Left kidney (tissue), 2 donors: ENCODE results near the gene NCOA6. TPM values are rescaled to one million over a fixed set of nuclear protein-coding genes. Genes with fewer than 3 reads are reported as not detected.

Experiments used
- DNase-seq: peaks from one replicate; pipeline ENCODE4 v3.0.0-alpha.2; 2013
- polyA plus RNA-seq: library from polyadenylated mRNA; unstranded; fragments of 120-200 nt; gene quantifications from one replicate; pipeline ENCODE4 v1.2.1, GENCODE V29; 2013; ENCODE audit not compliant: insufficient read length

NCOA6 gene
- polyA plus RNA-seq, 1 donor = 61.6 TPM

DNA sequence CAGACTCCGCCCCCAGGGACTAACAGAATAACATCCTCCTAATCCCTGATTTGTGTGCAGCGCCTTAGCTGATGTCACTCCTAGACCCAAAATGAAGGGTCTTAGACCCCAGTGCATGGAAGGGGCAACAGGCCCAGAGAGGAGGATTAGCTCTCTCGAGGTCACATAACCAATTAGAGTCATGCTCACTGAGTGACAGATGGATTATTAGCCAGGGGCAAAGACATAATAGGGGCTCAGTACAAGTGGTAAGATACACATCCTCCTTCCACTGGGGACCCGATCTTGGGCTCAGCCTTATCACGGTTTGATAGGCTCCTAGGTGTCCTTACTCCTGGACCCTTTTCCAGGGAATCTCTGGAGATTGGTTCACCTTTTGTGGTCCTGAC is 120.4 kb downstream of the NCOA6 start:
- DNase-seq = no peak

DNA sequence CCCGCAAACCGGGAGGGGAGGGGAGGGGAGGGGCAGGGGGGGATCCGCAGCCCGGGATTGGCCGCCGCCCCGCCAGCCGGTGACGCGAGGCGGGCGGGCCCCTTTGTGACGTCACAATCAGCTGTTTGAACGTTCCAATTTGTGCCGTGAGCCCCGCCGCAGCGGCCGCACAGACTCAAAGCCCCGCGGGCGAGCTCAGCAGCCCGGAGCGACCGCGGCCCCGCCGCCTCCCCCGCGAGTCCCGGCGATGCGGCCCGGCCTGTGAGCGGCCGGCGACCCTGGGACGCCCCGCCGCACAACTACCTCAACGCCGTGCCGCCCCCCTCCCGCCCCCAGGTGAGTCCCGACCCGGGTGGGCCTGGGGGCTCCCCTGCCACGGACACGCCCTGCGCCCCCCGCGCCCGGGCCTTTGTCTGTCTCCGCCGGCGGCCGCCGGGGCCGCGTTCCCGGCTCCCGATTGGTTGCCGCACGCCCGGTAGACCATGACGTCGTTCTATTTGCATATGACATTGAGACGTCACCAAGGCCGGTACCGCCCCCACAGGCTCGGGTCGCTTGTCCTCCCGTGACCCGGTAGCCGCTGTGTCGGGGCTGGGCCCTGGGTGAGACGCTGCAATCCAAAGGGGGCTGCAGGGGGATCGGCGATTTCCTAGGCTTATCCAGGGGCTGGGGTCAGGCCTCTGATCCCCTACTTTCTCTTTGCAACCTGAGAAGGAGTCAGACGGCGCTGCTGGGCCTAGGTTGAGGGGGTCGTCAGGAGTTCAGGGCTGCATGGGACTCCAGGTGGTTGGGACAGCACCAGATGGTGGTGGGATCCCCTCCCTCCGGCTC is 121.1 kb downstream of the NCOA6 start, which contains the start of gene TP53INP2:
TSS of gene TP53INP2 (plus strand) at position 168 of the 831 bp plus-strand sequence. CDS start 4,396 bp downstream, outside the sequence.
- peak; percentile 84 for DNase-seq

DNA sequence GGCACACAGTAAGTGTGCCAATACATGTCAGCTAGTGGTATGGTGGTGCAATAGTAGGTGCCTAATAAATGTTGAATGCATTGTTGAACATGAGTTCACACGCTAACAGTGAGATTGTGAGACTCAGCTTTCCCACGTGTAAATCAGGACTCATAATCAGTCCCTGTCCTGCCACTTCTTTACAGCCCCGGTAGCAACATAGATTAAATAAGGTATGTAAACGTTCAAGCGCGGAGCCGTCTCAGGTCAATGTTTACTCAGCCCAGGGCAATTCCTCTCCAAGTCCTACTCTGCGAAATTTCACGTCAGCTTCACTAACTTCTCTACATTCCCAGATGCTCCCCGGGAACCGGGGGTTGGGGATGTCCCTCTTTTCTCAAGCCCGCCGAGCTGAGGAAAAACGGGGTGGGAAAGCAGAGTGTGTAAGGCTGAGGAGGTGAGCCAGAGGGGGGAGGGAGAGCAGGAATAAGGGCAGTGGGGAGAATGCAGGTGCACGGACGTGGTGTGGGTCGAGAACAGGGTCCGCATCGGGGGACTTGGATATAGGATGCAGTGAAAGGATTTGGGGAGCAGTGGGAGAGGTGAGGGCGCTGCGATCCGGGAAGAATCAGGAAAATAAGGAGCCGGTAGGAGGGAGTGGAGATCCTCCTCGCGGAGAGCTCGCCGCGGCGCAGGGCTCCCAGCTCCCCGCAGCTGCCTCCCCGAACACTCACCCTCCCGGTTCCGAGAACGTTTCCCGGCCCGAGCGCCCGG is 121.9 kb downstream of the NCOA6 start:
- peak; percentile 40 for DNase-seq

DNA sequence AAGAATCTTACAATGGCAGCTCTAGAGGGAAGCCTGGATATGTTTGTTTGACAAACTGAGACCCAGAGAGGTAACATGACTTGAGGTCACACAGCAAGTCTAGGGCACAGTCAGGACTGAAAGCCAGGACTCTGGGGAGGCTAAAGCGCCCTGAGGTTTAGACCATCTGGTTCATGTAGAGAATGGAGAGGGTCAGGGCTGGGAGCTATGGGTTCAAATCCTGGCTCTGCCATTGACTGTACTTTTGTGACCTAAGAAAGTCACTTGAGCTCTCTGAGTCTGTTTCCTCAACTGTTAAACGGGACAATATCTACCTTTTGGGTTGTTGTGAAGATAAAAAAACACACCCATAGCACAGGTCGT is 122.4 kb downstream of the NCOA6 start:
- DNase-seq = no peak

DNA sequence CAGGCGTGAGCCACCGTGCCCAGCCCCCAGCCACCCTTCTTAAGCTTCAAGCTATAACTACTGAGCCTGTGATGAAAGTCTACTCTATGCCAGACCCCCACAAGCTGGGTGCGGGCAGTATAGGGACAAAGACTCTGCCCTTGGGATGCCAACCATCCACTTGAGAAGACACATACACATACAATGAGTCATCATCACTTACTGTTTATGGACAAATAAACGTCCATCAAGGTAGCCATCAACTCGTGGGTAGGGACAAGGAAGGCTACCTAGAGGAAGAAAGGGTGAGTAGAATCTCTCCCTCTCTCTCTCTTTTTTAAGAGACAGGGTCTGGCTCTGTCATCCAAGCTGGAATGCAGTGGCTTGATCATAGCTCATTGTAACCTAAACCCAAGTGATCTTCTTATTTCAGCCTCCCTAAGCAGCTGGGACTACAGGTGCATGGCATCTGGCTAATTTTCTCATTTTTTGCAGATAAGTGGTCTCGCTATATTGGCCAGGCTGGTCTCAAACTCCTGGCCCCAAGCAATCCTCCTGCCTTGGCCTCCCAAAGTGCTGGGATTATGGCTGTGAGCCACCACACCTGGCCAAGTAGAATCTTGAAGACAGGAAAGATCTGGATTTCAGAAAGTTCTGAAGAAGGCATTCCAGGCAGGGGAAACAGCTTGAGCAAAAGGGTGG is 123.9 kb downstream of the NCOA6 start:
- DNase-seq = no peak

DNA sequence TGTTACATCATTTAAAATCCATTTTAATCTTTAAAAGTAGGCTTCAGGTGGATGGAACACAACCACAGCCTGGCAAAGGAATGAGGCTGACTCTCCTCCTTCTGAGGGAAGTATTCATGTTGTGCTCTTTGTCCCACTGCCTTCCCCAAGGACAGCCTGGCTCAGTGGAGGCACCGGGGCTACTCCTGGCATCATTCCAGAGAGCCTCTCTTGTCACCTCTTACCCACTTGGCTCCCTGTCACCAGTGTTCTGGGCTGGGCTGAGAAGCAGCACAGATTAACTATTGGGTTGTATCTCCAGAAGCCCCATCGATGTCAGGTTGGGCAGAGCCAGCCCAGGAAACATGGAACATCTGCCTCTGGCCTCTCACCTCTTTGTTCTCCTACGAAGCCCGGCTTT is 132.0 kb downstream of the NCOA6 start:
- DNase-seq = no peak

DNA sequence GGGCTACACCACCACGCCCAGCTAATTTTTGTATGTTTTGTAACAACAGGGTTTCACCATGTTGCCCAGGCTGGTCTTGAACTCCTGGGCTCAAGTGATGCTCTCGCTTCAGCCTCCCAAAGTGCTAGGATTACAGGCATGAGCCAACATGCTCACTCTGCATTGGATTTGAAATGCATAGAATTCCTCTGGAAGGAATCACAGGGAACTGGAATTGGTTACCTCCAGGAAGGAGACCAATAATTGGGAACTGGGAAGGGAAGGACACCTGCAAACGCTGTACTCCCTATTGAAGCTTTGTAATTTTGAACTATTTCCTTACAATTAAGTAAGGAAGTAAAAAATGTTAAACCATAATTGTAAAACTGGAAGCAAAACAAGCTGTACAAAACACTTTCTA is 133.6 kb downstream of the NCOA6 start:
- DNase-seq = no peak

DNA sequence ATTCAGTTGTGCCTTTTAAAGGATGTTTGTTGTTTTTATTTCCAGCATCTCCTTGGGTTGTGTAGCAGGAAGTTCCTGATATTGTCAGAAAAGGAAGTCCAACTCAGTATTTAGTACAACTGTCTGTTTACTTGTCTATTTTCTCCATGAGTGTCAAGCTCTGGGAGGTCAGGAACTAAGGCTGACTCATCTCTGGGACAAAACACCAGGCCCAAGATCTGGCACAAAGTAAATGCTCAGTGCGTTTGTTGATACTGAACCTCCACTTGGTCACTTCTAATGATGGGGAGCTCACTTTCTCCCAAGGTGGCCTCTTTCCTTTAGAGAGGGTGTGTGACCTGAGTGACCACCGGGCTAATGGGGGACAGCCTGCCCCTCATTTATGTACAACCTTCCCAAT is 136.0 kb downstream of the NCOA6 start:
- DNase-seq = no peak

DNA sequence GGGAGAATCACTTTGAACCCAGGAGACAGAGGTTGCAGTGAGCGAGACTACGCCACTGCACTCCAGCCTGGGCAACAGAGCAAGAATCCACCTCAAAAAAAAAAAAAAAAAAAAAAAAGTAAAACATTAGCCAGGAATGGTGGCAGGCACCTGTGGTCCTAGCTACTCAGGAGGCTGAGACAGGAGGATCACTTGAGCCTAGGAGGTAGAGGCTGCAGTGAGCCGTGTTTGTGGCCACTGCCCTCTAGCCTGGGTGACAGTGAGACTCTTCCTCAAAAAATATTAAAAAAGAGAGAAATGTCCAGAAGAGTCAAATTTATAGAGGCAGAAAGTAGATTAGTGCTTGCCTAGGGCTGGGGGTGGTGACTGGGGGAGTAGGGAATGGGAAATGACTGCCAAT is 141.8 kb downstream of the NCOA6 start:
- no peak for DNase-seq

DNA sequence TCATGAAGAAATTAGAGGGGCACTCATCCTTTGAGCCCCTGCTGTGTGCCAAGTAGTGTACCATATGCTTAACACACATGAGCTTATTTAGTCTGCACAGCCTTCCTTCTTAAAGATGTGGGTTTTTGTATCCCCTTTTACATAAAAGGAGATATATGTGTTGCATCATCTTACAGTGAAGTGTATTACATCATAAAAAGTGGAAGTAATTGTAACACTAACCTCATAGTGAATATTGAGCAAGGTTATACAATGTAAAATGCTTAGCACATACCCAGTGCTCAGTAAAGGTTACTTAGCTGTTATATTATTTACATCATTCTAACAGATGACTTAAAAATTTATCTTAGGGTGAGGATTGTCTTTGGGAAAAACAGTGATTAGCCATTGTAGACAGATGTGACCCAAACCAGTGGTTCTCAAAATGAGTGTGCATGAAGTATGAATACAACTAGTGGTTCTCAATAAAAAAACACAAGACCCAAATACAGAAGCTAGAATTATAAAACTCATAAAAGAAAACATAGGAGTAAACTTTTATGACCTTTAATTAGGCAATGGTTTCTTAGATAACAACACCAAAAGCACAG is 144.8 kb downstream of the NCOA6 start:
- DNase-seq = no peak

DNA sequence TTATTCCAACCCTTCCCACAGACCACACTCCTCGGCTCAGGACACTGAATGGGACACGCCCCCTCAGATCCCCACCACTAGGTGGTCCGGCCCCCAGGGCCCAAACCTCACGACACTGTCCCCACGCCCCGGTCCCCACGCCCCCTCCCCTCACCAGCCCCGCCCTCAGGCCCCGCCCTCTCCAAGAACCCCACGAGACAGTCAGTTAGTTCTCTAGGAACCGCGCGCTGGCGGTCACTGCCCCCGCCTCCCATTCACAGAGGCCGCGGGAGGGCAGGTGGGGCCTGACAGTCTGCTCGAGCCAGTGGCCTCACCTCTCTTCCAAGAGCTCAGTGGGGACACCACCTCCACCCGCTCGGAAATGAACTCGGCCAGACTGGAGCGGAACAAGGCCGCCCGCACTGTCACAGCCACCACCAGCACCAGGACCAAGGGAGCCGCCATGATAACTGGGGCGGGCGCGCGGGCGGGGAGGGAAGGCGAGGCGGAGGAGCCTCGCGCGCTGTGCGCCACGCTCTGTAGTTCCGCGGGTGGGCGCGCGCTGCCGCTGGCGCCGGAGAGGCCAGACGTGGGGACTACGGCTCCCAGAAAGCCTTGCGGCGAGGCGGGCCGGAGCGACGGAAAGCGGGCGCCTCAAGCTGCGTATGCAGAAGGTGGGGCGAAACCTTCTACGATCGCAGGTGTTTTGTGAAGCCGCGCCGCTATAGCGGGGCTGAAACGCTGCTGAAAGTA is 148.6 kb downstream of the NCOA6 start, which contains the start of gene PIGU:
TSS of gene PIGU (minus strand) at position 451 of the 732 bp plus-strand sequence. CDS start at position 444, 7 bp downstream.
- DNase-seq = peak; percentile 95

DNA sequence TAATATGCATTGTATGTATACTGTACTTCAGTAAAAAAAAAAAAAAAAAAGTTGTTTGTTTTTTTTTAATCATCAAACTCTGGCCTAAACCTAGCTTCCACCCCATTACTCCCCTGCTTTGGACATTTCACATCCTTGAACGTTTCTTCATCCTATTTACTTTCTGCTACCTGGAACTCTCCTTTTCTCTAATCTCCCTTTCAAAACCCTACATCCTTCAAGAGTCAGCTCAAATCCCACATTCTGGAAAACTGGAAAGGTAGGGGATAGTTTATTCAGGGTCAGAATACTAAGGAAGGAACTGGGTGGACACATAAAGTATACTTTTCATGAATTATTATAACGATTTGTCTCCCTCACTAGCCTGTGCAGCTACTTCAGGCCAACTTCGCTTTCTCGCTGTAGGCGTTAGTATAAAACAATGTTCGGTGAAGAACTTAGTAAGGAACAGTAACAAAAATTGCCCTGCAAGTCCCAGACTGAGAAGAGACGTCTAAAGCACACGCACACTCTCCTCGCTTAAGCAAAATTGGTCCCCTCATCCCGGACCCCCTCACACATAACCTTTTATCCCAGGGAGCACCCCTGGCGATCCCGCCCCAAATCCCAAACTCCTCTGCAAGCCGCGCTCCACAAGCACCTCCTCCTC is 149.3 kb downstream of the NCOA6 start:
- no peak for DNase-seq

DNA sequence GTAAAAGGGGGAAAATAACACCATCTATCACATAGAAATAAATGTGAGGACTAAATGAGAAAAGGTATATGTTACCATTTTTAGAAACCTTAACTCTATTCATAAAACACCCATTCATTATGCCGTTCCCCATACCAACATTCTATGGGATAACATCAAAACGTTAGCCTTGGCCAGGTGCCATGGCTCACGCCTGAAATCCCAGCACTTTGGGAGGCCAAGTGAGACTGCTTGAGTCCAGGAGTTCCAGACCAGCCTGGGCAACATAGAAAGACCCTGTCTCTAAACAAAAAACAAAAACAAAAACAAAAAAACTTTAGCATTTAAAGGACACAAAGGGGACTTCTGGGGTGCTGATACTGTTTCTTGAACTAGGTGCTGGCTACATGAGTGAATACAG is 149.9 kb downstream of the NCOA6 start:
- no peak for DNase-seq

DNA sequence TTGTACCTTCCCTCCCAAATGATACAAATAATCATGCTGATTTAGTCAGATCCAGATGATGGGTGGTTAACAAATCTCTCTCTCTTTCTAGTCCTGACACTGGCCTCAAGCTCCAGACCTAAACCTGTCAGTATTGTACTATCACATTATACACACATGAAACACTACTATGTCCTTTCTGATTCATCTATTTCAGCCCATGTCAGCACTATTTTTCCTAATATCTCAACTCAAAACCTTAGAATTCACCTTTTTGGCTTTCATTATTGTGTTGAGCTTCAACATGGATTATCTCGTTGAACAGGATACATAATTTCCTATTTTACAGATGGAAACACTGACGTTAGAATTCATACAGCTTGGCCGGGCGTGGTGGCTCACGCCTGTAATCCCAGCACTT is 152.0 kb downstream of the NCOA6 start:
- DNase-seq = no peak

DNA sequence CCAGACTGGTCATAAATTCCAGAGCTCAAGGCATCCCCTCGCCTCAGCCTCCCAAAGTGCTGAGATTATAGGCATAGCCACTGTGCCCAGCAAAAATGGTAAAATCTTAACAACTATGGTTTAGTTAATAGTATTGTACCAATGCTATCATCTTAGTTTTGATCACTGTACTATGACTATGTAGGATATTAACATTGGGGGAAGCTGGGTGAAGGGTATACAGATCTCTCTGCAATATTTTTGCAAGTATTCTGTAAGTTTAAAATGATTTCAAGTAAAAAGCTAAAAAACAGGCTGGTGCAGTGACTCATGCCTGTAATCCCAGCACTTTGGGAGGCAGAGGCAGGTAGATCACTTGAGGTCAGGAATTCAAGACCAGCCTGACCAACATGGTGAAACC is 156.4 kb downstream of the NCOA6 start:
- DNase-seq = no peak

Other genes starting within 250 kb of the NCOA6 start
- gene PIGU, start 148.6 kb downstream of the NCOA6 start, polyA plus RNA-seq = 42.6 TPM
- gene TP53INP2, start 121.3 kb downstream of the NCOA6 start, polyA plus RNA-seq = 13.9 TPM
- gene GGT7, start 47.2 kb upstream of the NCOA6 start, polyA plus RNA-seq = 27.4 TPM
- 46.0 TPM for gene ACSS2, start 51.0 kb upstream of the NCOA6 start, polyA plus RNA-seq
- 58.8 TPM for gene GSS, start 130.2 kb upstream of the NCOA6 start, polyA plus RNA-seq
- 1.6 TPM for gene MYH7B, start 130.2 kb upstream of the NCOA6 start, polyA plus RNA-seq